ENCODE results near the gene KIAA0040.

DNA sequence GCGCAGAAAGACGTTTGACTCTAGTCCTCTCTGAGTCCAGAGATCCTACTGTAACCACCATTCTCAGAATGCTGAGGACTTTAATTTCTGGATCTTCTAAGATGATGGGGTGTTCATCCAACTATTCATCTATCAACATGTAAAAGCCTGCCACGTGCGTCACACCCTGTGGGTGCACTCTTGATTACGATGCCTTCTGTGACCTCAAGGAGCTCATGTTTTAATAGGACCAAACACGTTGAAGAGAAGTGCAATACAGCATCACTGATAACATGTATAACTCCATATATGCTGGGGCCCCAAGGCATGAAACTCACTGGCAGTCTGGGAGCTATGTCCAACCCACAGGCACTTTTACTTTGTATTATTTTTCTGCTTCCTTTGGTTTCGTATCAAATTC, 19.0 kb downstream of the KIAA0040 start:
- TF ChIP-seq, protein P1, sequence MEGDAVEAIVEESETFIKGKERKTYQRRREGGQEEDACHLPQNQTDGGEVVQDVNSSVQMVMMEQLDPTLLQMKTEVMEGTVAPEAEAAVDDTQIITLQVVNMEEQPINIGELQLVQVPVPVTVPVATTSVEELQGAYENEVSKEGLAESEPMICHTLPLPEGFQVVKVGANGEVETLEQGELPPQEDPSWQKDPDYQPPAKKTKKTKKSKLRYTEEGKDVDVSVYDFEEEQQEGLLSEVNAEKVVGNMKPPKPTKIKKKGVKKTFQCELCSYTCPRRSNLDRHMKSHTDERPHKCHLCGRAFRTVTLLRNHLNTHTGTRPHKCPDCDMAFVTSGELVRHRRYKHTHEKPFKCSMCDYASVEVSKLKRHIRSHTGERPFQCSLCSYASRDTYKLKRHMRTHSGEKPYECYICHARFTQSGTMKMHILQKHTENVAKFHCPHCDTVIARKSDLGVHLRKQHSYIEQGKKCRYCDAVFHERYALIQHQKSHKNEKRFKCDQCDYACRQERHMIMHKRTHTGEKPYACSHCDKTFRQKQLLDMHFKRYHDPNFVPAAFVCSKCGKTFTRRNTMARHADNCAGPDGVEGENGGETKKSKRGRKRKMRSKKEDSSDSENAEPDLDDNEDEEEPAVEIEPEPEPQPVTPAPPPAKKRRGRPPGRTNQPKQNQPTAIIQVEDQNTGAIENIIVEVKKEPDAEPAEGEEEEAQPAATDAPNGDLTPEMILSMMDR (IDR thresholded peaks at IDR 0.05; ENCODE audit: extremely low read depth in 1 of 2, insufficient read depth in 1 of 2, low read depth in 1 of 2, low read length in 2 of 2): no peak
- TF ChIP-seq POLR2A (IDR thresholded peaks at IDR 0.05; ENCODE audit: low read depth, low read length) (no peak), POLR2AphosphoS5 (IDR thresholded peaks at IDR 0.05; ENCODE audit: insufficient read depth, low read depth, low read length) (no peak), MYC (IDR thresholded peaks at IDR 0.05; ENCODE audit: low read depth, low read length) (no peak), EZH2 (IDR thresholded peaks at IDR 0.05; ENCODE audit: borderline replicate concordance, low read depth, low read length, severe bottlenecking) (no peak), GATA2 (IDR thresholded peaks at IDR 0.05; ENCODE audit: insufficient read depth, insufficient read length, low read depth, low read length) (no peak), FOS (IDR thresholded peaks at IDR 0.05; ENCODE audit: borderline replicate concordance, insufficient read depth, low read length) (no peak), JUN (IDR thresholded peaks at IDR 0.05; ENCODE audit: borderline replicate concordance, insufficient read depth, insufficient read length, low read depth) (no peak)
- TF ChIP-seq, protein P2, sequence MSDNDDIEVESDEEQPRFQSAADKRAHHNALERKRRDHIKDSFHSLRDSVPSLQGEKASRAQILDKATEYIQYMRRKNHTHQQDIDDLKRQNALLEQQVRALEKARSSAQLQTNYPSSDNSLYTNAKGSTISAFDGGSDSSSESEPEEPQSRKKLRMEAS (IDR thresholded peaks at IDR 0.05; ENCODE audit: insufficient read depth, insufficient read length): no peak

All from endothelial cell of umbilical vein (primary cell).